Measurements from ENCODE around the gene SLC44A4.

SLC44A4 gene

GRCh38 chr6:31901415-31901952 is 22.7 kb upstream of the SLC44A4 start:
- DNase-seq (ENCODE audit: low read depth), result no peak

GRCh38 chr6:31900917-31901414 is 22.2 kb upstream of the SLC44A4 start:
- no peak for DNase-seq (ENCODE audit: low read depth)

DNA sequence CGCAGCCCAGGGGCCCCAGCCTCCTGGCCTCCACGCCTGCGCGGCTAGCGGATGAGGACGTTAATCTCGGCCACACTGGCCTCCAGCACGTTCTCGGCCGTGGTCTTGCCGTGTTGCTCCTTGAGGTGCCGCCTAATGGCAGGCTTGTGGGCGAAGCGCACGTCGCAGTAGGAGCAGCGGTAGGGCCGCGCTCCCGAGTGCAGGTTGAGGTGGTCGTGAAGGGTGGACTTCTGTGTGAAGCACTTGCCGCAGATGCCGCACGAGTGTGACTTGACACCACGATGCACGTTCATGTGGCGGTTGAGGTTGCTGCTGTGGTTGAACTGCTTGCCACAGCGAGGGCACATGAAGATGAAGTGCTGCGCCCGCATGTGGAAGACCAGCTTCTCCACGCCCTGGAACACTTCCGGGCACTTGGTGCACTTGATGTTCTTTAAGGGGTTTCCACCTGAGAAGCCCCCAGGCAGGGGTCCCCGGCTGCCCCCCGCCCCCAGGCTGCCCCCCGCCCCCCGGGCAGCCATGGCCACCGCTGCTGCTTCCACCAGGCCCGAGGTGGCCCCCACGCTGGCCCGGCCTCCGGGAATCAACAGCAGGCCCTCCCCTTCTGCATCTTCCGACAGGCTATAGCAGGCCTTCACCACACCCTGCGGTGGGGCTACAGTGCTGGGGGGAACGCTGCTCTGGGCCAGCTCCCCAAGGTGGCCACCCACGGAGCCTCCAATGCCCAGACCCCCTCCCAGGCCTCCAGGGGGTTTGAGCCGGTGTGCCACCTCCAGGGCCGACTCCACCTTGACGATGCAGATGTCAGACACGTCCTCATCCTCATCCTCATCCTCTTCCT is 21.3 kb upstream of the SLC44A4 start:
- no peak for DNase-seq (ENCODE audit: low read depth)

DNA sequence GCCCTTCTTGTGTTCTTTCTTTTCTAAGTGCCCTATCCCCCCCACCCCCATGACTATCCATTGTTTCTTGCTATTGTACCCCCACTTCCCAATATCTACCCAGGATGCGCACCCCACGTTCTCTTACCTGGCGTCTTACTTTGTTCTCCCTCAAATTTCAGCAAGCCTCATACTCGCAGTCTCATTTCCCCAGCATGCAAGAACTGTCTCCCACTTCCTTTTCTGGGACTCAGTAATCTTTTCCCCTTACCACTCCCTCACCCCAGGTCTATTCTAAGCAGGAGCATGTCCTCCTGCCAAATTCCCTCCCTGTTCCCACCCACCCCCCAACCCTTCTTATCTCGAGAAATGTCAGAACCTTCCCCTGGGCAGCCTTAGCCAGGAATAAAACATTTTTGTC is 20.4 kb upstream of the SLC44A4 start:
- DNase-seq (ENCODE audit: low read depth), result no peak

GRCh38 chr6:31898383-31899011 is 19.7 kb upstream of the SLC44A4 start:
- peak; percentile 33 for DNase-seq (ENCODE audit: low read depth)

GRCh38 chr6:31897612-31898382 is 19.0 kb upstream of the SLC44A4 start, which contains the start of gene EHMT2:
TSS of gene EHMT2 (minus strand) at chr6:31897698. CDS start at chr6:31897677, 21 bp downstream.
- peak; percentile 66 for DNase-seq (ENCODE audit: low read depth)

DNA sequence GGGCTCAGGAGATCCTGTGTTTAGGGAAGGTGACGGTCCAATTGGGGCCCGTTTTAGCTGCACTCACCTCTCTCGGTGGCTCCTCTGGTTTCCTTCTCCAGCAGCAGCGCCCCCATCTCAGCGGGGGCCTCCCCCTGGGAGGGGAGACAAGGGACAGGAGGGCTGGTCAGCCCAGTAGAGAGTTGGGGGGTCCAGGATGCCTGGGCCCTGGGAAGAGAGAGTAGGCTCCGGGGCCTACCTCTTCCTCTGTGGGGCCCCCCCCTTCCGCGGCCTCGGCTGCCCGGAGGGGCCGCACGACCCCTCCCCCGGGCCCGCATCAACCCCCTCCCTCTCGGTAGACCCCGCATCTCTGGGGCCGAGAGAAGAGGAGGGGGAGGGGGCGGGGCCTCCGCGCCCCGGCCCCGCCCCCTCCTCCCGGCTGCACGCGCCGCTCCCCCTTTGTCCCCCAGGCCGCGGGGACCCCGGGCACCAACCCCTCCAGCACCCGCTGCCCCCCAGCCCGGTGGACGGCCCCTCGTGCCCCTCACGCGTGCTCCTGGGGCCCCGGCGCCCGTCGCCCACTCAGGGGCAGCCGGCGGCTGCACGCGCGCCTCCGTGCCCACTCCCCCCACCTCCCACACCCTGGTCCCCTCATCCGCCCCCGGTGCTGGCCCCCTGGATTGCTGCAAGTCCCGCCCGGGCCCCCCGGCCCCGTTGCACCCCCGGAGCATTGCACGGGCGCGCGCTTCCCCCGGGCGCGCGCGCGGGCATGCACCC is 18.2 kb upstream of the SLC44A4 start:
- DNase-seq (ENCODE audit: low read depth), result no peak

GRCh38 chr6:31896493-31896855 is 17.7 kb upstream of the SLC44A4 start:
- no peak for DNase-seq (ENCODE audit: low read depth)

DNA sequence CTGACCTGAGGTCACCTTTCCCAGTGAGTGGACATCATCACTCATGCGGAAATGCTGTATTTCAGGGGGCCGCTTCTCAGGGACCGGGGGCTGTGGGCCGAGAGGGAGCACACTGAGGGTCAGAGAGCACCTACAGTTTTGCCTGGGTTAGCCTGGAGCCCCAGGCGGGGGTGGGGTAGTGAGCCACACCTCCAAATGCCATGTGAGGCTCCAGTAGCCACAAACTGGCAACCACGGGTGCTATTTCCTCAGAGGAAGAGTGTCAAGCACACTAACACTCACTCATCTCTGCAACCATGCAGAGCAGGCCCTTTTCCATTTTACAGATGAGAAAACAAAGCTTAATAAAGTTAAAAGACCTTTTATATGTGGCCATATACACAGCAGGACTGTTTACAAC is 14.0 kb upstream of the SLC44A4 start:
- no peak for DNase-seq (ENCODE audit: low read depth)

DNA sequence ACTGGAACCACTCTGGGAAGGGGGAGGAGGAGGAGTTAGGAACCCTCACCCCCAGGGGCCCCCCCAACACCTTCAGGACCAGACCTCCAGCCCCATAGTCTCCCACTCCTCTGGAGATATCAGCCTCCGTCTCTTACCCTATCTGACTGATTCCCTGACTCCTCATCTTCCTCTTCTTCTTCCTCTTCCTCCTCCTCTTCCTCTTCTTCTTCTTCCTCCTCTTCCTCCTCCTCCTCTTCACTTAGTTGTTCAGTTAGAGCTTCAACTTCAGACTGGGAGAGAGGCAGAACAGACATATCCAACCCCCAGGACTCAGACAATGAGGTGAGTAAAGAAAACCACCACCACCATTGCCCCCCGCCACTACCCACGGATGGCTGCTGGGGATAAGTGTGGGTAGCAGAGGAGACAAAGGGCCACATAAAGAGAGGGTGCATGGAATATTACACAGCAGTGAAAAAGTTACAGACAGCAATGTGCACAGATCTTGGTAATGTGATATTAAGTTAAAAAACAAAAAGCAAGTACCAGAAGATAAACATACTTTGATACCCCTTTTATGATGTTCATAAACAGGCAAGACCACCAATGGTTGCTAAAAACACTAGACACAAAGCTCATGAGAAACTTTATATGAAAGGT is 10.7 kb upstream of the SLC44A4 start:
- DNase-seq (ENCODE audit: low read depth), result no peak

DNA sequence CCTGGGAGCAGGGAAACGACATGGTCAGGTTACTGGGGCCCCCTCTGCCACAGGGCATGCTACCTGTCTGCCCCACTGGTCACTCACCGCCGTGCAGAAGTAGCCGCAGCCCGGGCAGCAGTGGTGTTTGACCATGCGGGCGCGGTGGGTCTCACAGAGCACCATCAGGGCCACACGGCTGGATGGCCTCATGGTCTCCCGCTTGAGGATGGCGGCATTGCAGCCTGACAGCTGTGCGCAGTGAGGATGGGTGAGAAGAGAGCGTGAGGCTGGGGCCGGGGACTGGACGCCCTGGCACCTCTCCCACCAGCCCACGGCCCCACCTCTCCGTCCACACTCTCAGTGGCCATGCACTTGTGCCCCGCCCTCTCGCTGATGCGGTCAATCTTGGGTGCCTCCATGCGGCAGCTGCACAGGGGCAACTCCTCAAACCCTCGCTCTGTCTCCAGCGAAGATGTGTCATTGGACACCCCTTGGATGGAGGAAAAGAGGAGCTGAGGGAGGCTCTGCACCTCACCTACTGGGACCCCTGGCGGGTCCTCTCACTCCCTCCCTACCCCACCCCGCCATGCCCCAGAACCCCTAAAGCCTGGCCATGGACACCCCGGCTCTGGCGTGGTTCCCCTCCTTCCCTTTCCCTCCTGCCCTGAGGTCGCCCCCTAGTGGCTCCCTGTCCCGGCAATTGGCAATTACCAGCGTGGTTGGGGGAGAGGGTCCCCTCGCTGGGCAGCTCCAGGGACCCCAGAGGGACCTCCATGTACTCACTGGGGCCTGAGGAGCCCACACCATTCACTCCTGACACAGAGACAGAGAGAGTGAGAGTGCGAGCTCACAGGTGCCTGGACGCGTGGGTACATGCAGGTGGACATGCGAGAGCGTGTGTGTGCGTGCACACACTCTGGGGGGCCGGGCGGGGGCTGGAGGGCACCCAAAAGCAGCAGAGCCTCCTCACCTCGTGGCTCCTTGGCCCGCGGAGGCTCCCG is 9.8 kb upstream of the SLC44A4 start:
- DNase-seq (ENCODE audit: low read depth), result no peak

DNA sequence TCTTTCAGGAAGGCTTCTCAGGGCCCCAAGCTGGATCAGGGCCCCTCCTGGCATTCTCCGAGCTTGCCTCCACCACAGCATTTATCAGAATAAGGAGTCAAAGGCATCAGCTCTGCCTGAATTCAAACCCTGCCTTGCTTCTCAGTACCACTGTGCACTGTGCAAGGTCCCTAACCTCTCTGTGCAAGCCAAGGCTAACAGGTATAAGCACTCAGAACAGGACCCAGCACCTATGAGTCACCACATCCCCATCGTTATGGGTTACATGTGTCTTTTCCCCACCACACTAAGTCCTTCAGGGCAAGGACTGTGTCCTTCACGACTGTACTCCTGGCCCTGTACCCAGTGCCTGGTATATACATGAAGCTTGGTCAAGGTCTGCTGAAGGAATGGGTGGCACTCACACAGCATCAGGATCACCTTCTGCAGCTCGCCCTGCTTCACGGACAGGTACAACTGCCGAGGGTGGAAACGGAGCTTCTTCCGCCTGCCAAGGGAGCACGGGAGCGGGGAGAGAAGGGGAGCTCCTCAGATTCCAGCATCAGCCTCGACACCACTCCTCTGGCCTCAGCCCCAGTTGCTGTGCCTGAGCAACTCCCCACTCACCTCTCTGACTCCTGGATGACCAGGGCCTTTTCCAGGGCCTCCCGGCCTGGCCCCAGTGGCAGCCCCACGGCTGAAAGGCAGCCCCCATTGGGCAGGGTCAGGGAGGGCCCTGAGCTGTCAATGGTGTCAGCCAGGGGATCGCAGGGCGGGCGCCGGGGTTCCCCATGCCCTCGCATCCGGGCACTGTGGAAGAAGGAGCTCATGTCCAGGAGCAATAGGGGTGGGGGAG is 8.6 kb upstream of the SLC44A4 start:
- DNase-seq (ENCODE audit: low read depth), result no peak

- no peak for DNase-seq (ENCODE audit: low read depth)
Measured at GRCh38 chr6:31886541-31886991, 7.8 kb upstream of the SLC44A4 start.

- no peak for DNase-seq (ENCODE audit: low read depth)
Measured at GRCh38 chr6:31884528-31885035, 5.8 kb upstream of the SLC44A4 start.

- DNase-seq (ENCODE audit: low read depth), result no peak
Measured at GRCh38 chr6:31883676-31884075, 4.9 kb upstream of the SLC44A4 start.

- DNase-seq (ENCODE audit: low read depth), result no peak
Measured at GRCh38 chr6:31882344-31882743, 3.5 kb upstream of the SLC44A4 start.

- no peak for DNase-seq (ENCODE audit: low read depth)
Measured at GRCh38 chr6:31881136-31881859, 2.5 kb upstream of the SLC44A4 start.

DNA sequence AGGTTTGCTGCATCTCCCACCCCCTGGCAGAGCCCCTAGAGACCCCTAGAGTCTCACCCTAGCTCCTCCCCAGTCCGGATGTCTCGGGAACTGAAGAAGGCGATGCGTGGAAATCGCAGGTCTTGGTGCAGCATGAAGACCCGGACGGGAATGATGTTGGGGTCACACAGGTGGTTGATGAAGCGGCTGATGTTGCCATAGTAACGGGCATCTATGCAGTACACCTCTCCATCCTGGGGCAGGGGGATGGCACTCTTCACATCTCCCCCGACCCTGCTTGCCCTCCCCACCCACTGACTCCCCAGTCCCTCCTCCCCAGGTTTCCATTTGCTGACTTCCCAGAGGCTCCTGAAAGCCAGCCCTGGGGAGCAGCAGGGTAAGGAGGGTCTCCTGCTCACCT is 1.8 kb upstream of the SLC44A4 start:
- no peak for DNase-seq (ENCODE audit: low read depth)
